ENCODE measurements around the gene HS3ST1.

HS3ST1 gene

DNA sequence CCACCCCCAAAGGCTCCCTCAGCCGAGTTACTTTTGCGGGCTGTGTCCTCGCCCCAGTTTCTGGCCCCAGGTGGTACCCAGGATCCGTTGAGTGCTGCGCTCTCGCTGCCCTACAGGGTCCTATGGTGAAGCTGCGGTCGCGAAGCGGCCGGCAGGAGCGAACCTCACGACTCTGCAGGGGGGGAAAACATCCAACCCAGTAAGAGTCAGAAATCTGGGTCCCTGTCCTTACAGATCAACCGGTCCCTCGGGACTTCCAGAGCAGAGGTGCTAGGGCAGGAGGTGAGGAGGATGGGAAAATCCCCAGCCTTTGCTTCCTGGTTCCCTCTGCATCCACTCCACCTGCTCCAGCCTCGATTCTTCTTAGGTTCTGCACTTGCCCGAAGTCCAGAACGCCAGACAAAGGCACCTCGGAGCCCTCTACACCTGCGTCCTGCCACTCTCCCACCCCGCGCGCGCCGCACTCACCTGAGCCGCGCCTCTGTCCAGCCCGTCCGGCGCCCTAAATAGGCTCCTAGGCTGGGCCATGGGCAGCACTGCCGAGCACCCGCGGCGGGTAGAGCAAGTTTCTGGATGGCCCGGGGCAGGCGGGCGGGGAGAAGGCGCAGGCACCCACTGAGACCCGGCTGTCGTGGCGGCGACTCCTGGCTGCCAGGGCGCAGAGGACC, at the start of gene HS3ST1:
HS3ST1 (minus strand) TSS at position 664 of the 668 bp plus-strand sequence. CDS start 28,889 bp downstream, outside the sequence.
- no peak for DNase-seq (ENCODE audit: low read depth)

DNA sequence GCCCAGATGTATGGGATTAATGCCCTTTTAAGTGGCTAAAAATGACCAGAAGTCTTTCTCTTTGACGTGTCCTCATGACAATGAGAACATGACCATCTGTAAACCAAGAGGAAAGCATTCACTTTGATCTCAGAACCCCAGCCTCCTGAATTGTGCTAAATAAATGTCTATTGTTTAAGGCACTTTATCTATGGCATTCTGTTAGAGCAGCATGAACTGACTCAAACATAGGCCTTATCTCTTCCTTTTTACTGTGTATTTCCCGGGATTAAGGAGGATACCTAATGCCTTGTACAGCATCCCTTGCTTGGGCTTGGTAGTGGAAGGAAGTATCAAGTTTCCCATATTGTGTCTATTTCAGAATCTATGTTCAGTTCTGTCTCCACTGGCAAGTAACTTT, 47.2 kb upstream of the HS3ST1 start:
- DNase-seq (ENCODE audit: low read depth), result no peak

DNA sequence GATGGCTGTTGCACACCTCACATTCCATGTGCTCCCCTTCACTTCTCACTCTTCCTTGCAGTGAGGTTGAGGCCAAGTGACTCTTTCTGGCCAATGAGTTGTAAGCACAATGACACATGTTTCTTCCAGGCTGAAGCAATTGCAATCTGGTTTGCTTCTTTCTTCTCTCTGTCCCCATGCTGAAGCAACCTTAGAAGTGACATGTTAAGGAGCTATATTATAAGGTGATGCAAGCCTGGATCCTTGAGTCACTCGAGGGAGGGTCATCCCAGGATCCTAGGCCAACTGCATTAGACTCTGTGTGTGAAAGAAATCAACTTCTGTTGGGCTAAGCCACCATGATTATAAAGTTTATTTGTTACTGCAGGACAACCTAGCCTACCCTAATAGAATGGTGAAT, 45.5 kb upstream of the HS3ST1 start:
- DNase-seq (ENCODE audit: low read depth), result no peak

DNA sequence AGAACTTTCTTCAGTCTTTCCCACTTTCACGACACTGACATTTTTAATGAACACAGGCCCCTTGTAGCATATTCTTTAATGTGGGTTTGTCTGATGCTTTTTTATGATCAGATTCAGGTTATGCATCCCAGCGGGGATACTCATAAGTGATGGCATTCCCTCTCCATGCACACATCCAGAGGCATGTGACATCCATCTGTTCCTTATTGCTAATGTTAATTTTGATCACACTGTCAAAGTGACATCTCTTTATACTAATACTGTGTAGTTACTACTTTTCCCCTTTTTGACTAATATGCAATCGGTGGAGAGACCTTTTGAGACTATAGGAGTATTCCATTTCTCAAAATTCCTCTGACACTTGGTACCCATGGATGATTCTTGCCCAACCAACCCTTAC, 43.8 kb upstream of the HS3ST1 start:
- DNase-seq (ENCODE audit: low read depth), result no peak

DNA sequence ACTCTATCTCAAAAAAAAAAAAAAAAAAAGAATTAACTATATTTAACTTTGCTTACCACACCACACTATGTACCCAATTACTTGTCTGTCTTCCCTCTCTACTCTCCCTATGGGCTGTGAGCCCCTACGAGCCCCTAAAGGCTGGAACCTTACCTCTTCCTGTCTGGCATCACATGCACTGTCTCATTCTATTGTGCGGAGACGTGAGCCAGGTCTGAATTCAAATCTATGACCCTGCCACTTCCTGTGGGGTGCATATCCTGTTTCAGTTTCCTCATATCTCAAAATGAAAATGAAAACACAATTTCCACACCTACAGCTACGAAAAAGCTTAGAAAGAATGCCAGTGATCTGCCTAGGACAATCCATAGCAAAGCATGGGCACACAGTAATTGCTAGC, 42.9 kb upstream of the HS3ST1 start:
- no peak for DNase-seq (ENCODE audit: low read depth)

DNA sequence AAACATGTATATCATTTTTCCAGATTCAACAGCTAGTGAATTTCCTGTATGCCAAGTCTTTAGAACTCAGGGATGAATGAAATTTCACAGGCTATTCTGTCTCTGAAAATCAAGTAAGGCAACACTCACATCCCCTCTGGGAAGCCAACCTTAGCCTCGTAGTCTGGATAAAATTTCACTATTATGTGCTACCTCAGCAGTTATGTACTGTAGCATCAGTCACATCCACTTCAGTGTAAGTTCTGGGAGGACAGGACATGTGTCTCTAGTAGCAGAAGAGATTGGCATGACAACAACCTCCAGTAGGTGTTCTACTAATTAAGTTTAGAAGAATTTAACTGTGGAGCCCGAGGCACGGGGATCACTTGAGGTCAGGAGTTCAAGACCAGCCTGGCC, 42.4 kb upstream of the HS3ST1 start:
- no peak for DNase-seq (ENCODE audit: low read depth)

DNA sequence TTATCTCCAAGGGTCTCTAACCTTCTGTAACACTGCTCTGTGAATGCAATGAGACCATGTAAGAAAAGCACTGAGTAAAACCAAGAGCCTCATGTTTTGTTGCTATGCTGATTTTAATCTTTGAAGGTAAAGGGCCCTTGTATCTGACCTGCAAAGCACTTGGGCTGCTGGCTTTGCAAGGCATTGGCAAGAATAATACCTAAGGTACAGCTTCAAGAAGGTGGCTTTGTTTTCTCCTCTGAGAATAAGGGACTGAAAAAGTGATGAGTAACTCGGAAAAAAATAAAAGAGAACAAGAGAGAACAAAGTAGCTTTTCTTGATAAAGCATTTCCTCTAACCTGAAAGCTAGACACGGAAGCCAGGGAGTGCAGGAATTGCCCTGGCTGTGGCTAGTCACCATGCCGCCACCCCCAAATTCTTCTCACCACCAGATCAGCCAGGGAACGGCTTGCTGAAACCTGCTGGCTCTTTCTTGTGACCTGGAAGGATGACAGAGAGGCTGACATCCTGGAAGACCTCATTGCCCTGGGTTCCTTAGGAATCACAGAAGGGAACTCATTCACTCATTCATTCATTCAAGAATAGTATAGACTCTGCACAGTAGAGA, 41.8 kb upstream of the HS3ST1 start:
- no peak for DNase-seq (ENCODE audit: low read depth)

DNA sequence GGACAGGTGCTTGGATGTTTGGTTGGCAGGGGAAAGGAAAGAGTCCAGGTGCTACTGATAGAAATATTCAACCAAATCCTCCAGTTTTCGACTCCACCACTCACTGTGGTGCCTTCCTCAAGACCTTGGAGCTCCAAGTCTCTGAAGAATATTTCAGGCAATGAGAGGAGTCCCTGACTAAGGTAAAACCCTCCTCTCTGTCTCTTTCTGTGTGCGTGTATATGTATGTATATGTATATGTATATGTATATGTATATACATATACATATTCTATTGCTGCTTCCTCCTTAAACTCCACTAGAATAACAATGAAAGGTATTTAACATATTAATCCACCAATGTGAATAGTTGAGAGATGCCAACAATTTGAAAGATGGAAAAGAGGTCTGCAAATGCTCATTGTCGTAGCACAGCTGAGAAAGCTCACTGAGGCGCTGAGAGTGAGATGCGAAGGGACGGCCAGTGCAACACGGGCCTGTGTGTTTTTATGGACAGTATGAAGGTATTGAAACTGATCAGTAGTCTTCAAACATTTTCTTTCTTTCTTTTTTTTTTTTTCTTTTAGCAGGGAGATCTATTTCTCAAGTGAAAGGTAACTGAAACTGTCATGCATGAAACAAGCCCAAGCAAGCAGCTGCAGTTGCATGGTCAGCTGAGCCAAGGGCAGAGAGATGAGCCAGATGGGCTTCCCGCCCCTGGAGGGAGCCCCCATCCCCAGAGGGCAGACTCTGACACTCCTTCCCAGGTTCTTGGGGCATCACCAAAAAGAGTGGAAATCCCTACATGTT, 41.1 kb upstream of the HS3ST1 start:
- DNase-seq (ENCODE audit: low read depth), result no peak

DNA sequence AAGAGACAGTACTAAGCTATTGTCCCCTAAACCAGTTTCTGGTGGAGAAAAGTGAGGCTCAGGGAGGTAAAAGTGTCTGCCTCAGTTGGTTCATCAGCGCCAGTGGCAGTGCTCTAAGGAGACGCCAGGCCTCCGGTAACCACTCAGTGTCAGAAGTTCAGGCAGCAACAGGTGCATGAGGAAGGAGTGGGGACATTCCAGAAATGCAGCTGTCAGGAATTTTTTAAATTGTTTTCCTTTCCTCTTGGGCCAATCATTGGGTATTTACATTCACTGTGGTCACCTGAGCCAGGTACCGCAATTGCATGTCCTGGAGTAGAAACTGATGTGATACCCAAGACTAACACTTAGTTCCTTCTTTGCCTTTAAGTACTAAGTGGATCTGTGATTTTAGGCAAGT, 40.2 kb upstream of the HS3ST1 start:
- no peak for DNase-seq (ENCODE audit: low read depth)

DNA sequence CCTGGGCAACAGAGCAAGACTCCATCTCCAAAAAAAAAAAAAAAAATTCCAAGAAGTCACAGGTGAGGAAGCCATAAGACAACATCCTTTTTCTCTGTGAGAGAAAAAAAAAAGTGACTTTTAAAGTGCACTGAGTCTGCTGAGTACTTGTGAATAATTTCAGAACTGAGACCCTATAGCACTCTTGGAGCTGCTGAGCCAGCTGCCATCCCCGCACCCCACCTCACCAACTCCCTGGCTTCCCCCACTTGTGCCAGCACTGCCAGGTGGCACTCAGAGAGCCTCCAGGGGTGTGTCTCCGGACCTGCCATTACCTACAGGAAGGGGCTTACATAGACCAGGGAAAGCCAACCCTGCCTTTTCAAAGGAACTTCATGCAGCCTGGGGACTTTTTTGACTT, 39.2 kb upstream of the HS3ST1 start:
- DNase-seq (ENCODE audit: low read depth), result no peak

DNA sequence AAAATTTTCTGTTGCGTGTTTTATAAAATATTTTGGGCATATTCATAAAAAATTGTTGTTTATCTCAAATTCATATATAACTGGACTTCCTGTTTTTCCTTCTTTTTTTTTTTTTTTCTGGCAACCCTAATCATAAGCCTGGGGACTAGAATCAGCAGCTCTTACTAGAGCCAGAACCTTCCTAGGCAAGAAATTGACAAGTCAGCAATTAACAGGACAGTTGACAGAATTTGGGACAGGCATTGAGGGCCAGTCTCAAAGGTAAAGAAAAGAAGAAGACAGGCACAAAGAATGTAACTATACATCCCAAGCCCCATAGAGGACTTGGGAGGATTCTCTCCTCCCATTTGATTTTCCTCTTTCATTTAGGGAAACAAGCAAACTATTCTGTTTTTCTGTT, 35.0 kb upstream of the HS3ST1 start:
- no peak for DNase-seq (ENCODE audit: low read depth)

DNA sequence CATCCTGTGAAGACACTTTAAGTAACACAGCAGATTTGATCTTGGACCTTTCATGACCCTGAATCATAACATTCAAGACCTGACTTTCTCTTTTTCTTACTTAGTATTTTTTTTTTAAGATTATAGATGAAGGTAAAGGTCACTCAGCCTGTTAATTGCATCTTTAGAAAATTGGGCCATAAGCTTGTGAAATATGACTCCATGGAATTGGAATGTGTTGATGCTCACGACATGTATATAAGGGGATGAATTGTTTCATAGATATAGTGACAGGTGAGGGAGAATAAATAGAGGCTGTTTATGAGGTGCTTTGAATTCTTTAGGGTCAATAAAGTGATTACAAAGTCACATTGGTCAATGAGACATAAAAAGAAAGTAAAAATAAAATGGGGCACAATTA, 27.7 kb upstream of the HS3ST1 start:
- DNase-seq (ENCODE audit: low read depth), result no peak

DNA sequence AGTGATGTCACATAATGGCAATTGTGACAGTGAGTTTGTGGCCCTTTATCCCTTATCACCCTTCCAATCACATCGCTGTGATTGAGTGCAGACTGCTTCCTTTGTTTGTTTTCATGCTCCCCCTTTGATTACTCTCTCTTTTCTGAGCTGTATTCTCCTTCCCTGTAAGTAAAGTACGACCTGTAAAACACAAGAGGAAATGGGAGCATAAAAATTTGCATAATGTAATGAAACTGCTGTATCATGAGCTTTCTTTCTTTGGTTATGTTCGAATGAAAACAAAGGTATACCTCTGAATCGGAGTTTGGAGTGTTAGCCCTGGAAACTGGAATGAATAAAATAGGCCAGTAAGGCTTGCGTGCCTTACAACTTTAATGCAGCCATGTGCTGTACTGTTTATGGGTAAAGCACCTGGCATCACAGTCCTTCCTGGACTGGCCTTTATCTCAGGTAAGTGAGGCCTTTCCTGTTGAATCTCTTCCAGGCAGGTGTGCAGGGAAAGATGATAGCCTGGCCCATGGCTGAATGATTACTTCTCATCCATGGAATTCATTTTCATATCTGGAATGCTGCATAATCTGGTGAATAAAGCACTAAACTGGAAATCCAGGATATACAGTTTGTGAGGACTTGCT, 26.6 kb upstream of the HS3ST1 start:
- DNase-seq (ENCODE audit: low read depth), result no peak

DNA sequence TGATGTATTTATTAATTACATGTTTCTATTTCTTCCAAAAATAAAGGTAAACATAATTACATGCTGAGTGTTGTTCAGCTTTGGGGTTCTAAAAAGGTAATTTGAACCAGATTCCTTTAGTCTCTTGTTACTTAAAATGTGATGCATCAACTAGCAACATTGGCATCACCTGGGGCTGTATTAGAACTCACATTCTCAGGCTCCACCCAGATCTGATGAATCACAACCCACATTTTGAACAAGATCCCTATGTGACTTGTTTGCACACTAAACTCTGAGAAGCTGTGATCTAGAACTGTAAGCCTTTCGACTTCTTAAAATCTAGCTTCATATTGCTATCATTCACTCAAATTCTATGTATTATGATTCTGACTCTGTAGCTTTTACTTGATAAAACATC, 23.0 kb upstream of the HS3ST1 start:
- no peak for DNase-seq (ENCODE audit: low read depth)

DNA sequence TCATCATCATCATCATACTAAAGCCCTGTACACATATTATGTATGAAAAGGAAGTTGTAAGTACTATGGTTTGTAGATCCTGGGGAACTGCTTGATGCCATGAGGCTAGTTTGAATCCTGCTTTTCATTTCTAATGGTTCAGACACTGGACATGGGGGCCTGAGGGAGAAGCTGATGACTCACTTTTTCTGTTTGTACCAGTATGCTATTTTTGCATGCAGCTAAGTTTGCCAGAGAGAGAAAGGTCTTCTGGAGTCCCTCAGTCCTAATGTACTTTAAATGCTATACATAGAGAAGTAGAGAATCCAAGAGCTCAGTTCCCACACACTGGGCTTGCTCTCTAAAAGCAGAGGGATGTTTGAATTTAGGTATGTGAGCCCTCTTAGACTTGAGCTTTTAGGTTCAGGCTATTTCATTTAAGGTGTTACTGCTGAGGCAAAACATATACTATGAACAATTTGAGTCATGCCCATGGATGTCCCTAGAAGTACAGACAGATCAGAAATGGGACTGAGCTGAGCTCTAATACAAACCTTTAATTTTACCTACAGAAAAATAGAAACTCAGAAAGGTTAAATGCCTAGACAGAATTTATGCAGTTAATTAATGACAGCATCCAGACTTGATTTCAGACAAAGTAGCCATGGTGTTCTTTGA, 17.6 kb upstream of the HS3ST1 start:
- DNase-seq (ENCODE audit: low read depth), result no peak

DNA sequence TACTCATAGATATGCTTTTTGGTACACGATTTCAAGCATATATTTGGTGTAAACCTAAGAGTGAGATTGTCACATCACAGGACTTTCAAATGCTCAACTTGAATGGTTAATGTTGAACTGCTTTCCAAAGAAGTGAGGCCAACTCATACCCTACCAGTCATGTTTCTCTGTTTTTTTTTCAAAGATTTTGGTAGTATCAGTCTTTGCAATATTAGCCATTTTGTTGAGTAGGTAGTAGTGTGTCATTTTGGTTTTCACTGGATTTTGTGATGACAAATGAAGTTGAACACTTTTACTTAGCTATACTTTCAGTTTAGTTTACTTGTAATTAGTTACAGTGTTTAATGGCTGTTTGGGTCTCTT, 12.5 kb upstream of the HS3ST1 start:
- DNase-seq (ENCODE audit: low read depth), result no peak

DNA sequence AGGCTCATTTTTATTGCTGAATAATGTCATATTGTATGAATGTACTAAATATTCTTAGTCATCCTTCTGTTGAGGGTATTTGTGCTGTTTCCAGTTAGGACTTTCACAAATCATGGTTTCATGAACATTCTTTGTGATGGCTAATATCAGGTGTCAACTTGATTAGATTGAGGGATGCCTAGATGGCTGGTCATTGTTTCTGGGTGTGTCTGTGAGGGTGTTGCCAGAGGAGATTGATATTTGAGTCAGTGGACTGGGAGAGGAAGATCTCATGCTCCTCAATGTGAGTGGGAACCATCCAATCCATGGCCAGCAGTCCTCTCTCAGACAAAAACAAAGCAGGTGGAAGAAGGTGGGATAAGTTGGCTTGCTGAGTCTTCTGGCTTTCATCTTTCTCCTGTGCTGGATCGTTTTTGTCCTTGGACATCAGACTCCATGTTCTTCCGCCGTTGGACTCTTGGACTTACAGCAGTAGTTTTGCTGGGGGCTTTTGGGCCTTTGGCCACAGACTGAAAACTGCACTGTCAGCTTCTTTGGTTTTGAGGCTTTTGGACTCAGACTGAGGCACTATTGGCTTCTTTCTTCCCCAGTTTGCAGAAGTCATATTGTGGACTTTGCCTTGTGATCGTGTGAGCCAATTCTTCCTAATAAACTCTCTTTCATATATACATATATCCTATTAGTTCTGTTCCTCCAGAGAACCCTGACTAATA, 11.9 kb upstream of the HS3ST1 start:
- no peak for DNase-seq (ENCODE audit: low read depth)

DNA sequence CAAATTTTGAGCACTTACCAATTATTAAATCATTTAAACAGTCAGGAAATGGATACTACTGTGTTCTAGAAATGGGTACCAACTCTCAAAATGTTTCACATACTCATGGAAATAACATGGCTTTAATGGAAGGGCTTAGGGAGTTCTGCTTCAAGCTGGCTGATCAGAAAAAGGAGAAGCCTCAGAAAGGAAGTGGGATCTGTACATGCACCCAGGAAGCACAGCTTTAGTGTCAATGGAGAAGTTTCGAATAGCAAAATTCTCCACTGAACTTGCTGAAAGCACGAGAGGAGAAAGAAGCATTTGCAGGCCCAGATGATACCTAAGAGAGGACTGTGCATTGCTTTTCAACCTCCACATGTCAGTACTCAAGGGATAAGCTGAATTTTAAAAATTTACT, 11.1 kb upstream of the HS3ST1 start:
- no peak for DNase-seq (ENCODE audit: low read depth)

DNA sequence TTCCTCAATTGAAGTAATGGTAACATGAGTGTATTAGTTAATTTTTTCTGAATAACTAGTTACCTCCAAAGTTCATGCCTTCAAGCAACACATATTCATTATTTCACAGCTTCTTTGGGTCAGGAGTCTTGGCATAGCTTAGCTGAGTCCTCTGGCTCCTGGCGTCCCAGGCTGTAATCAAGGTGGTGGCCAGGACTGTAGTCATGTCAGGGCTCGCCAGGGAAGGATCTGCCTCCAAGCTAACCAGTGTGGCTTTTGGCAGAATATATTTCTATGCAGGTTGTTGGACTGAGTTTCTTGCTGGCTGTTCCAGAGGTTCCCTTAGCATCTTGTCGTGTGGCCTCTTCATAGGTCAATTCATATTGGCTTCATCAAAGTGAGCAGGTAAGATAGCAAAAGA, 10.0 kb upstream of the HS3ST1 start:
- no peak for DNase-seq (ENCODE audit: low read depth)

DNA sequence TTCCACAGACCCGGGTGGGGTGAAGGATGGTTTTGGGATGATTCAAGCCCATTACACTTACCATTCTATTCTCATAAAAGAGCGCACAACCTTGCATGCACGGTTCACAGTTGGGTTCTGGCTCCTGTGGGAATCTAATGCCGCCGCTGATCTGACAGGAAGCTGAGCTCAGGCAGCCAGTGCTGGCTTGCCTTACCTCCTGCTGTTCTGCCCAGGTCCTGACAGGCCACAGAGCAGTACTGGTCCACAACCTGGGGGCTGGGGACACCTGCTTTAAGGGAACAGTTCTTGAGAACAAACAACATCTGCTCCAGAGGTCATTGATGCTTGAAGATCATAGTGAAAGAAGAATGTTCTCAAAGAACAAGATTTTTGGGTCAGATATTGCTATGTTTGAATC, 8.0 kb upstream of the HS3ST1 start:
- no peak for DNase-seq (ENCODE audit: low read depth)

DNA sequence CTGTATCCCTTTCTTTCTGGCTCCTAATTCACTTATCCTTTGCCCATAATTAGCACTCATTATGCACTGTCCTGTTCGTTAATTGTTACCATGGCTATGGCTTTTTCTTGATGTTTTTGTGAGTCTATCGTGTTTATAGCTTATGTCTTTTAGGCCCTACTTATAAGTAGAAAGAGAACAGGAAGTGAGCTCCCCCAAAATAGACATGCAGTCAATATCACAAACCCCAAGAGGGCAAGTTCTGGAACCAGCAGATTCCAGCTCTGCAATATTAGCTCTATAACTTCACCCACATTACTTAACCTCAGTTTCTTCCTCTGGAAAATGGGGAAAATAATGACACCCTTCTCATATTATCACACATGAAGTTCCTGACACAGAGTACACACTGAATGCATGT, 7.4 kb upstream of the HS3ST1 start:
- DNase-seq (ENCODE audit: low read depth), result no peak

DNA sequence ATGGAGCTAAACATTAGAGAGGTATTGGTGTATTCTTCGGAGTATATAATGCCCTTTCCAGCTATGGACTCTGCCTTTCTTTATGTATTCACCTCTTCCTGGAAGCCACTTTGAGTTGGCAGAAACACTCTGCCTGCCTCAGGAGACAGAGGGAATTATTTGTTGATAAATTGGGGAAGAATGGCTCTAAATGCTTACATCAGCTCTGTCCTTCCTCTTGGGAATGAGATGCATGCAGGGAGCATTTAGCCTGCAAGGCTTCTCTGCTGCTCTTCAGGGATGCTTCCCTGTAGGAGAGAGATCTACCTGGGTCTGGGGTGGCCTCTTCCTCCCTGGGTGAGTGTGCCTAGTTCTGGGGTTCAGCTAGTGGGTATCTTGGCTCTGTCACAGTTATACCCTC, 6.9 kb upstream of the HS3ST1 start:
- DNase-seq (ENCODE audit: low read depth), result no peak
